Measurements from ENCODE around the gene PTPN12.

Gene PTPN12

DNA sequence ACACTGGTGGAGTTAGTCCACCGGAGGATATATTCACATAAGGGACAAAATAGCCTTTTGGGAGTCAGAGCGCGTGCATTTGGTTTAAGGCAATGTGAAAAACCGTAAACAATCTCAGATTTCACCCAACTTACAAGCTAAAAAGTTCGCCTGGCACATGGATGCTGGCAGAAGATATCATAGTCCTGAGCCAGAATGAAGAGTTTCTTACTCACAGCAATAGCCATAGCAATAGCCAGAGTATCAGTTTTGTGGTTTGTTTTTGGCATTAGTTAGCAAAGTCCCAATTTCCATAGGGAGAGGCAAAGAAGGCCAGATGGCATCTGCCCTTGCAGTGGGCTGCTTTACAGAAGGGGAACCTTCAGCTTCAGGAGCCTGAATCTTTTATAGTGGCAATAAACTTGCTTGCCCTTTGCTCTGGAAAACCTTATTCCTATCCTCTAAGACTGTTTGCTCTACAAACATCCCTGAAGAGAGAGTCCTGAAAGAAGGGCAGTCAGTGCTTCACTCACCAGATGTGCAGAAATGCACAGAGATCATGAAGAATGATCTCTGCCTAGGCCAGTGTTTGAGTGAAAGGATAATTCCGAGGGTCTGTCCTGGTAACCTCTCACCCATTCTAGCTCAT is 130.5 kb downstream of the PTPN12 start:
- DNase-seq, result no peak

- DNase-seq, result no peak
These were observed 137.8 kb downstream of the PTPN12 start for GRCh38 chr7:77674878-77675277.

DNA sequence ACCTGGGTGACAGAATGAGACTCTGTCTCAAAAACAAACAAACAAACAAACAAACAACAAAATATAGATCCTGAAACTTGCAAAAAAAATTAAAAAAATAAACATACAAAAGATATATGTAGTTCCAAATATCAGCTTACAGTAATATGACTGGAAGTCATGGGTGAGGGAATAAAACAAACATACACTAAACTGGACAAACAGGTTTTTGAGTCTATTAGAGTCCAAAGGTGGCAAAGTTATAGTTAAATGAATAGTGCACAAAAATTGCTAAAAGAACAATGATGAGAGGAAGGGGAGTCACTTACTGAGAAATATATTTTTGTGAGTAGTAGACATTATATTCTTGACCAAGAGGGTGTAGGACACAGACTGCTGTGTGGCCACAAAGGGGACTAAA is 142.5 kb downstream of the PTPN12 start:
- DNase-seq, result no peak

DNA sequence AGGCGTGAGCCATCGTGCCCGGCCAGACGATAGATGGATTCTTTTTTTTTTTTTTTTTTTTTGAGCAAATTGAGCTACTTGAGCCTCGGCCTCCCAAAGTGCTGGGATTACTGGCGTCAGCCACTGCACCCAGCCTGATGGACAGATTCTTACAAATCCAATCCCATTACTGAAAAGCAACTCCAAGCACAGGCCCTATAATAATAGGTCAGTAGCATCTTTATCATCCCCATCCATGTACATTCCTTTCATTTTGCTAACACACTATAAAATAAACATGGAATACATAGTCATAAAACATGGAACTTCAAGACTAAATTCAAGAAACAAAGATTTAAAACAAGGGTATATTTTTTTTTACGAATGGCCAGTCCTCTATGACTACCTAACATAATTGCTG is 143.2 kb downstream of the PTPN12 start:
- no peak for DNase-seq

GRCh38 chr7:77684030-77684429 is 146.9 kb downstream of the PTPN12 start:
- DNase-seq, result no peak

DNA sequence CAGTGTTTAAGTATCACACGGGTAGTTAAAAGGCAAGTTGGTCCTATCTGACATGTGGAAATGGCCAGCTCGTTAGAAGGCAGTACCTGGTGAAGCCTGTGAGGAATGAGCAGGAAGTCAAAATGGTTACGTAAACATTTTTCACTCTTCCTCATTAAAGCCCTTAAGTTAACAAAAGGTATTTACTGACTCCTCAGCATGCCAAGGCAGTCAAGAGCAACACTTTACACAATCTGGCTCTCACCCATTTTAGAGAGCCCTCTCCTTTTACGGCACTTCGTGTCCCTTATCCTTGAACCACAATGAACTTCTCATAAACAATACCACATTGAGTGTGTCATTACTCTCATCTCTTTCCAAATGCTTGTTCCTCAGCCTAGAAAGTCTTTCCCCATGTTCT is 148.1 kb downstream of the PTPN12 start:
- DNase-seq, result no peak

DNA sequence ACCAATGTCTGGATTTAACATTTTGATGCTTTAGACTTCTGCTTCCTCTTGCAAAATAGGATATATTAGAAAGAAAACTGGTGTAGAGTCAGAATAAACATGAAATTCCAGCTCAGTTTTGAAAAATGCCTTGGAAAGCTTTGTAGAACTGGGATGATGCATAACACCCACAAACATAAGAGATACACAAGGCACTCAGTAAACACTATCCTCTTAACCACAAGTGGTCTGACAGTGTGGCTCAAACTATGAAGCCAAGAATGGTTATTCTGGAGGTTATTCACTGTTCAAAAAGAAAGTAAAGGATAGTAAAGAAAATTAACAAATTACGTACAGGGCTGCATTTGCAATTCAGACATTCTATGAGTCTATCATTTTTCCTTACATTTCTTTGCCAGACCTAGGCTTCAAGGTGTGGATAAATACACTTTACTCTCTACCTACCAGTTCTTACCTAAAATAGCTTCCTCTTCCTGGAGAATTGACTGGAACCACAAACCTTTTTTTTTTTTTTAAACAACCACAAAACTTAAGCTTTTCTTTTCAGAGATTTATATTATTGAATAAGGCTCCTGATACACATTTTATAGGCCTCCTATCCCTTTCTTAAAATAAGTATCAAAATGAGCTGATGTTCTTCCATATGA is 150.1 kb downstream of the PTPN12 start:
- no peak for DNase-seq

GRCh38 chr7:77687747-77688144 is 150.7 kb downstream of the PTPN12 start:
- DNase-seq, result no peak
